Adrenal gland (tissue), 5 donors: Measurements from ENCODE around the gene PAX7.

ENCODE experiments used
- POLR2A ChIP-seq, 2 donors: fragments of 450-650 bp; IDR thresholded peaks; one replicate each; pipeline ENCODE4 v1.6.1; 2017; ENCODE audit warnings: antibody characterized with exemption in 2 of 2, mild to moderate bottlenecking in 2 of 2, moderate library complexity in 1 of 2
- TF ChIP-seq, protein P1 (sequence below), 6 experiments: fragments of 450-650 bp in 4 of 6; fragments of 200-600 bp in 2 of 6; sonication (generic) in 1 of 6; IDR thresholded peaks; 1 replicate in 5 of 6; 2 replicates in 1 of 6; pipeline versions ENCODE4 v1.5.1 to v1.8.0; 2016 to 2021; ENCODE audit warnings: antibody characterized with exemption in 6 of 6, mild to moderate bottlenecking in 2 of 6, moderate library complexity in 1 of 6
- donor health status: DM: no; HTN: no; CAD: no.

GRCh38 chr1:18716785-18717678 is 86.4 kb downstream of the PAX7 start:
- TF ChIP-seq, protein P1, sequence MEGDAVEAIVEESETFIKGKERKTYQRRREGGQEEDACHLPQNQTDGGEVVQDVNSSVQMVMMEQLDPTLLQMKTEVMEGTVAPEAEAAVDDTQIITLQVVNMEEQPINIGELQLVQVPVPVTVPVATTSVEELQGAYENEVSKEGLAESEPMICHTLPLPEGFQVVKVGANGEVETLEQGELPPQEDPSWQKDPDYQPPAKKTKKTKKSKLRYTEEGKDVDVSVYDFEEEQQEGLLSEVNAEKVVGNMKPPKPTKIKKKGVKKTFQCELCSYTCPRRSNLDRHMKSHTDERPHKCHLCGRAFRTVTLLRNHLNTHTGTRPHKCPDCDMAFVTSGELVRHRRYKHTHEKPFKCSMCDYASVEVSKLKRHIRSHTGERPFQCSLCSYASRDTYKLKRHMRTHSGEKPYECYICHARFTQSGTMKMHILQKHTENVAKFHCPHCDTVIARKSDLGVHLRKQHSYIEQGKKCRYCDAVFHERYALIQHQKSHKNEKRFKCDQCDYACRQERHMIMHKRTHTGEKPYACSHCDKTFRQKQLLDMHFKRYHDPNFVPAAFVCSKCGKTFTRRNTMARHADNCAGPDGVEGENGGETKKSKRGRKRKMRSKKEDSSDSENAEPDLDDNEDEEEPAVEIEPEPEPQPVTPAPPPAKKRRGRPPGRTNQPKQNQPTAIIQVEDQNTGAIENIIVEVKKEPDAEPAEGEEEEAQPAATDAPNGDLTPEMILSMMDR (IDR thresholded peaks at IDR 0.05) = no peak
- TF ChIP-seq POLR2A (IDR thresholded peaks at IDR 0.05) = no peak
